Activated naive CD4-positive, alpha-beta T cell treated with anti-CD3 and anti-CD28 coated beads, Interleukin-2, amount 50 U/mL, for 72 hours (primary cell): ENCODE data around the gene ARID2. TPM values are rescaled to one million over a fixed set of nuclear protein-coding genes. Genes with fewer than 3 reads are reported as not detected.

Source experiments
- ATAC-seq, 2 donors: fragments of 150-1000 bp; cut with Tn5 transposase; 2 replicates each; pipeline ENCODE4 v1.10.0; 2021; ENCODE audit warnings: mild to moderate bottlenecking in 2 of 2, moderate library complexity in 2 of 2
- DNase-seq, 2 donors: peaks; one replicate each; pipeline ENCODE4 v3.0.0; 2021 to 2022; ENCODE audit warnings: low spot score in 2 of 2
- H3K27ac Mint-ChIP-seq, 2 donors: one replicate each; pipeline ENCODE4 v1.8.0; 2022; ENCODE audit warnings: mild to moderate bottlenecking in 2 of 2, mixed read lengths in 2 of 2
- H3K36me3 Mint-ChIP-seq, 2 donors: one replicate each; pipeline ENCODE4 v1.8.0; 2022; ENCODE audit warnings: mixed read lengths in 2 of 2
- H3K9me3 Mint-ChIP-seq, 2 donors: one replicate each; pipeline ENCODE4 v1.8.0; 2022; ENCODE audit warnings: mixed read lengths in 2 of 2
- total RNA-seq, 2 donors: library from RNA; stranded (reverse); gene quantifications; one replicate each; pipeline ENCODE4 v1.2.3, GENCODE V29; 2022

The ARID2 gene
- total RNA-seq, 2 donors from 2014 or later: 25.7 to 31.5 TPM

GRCh38 chr12:45775465-45775864, 46.0 kb downstream of the ARID2 start:
- H3K9me3 Mint-ChIP-seq: no peaks in the 10 kb centered on the region
- no peak overlapping the region for H3K27ac Mint-ChIP-seq
- no peak for ATAC-seq
- DNase-seq: no peak
- no peaks in the 10 kb centered on the region for H3K36me3 Mint-ChIP-seq

DNA sequence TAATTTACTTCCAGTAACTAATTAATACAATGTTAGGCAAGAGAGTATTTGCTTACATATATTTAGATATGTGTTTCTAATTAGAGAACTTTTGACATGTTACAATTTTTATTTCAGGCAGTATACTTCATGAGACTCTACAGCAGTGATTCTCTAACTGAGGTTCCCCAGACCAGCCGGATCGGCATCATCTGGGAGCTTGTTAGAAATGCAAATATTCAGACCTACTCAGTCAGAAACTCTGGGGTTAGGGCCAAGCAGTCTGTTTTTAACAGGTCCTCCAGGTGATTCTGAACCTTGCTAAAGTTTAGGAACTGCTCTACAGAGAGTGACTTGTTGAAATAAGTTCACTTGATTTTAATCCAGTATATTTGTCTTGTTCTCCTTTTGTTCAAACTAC, 46.5 kb downstream of the ARID2 start:
- ATAC-seq (no peak), DNase-seq (no peak)
- Mint-ChIP-seq H3K27ac (no peak overlapping the region), H3K36me3 (no peaks in the 10 kb centered on the region), H3K9me3 (no peaks in the 10 kb centered on the region)

DNA sequence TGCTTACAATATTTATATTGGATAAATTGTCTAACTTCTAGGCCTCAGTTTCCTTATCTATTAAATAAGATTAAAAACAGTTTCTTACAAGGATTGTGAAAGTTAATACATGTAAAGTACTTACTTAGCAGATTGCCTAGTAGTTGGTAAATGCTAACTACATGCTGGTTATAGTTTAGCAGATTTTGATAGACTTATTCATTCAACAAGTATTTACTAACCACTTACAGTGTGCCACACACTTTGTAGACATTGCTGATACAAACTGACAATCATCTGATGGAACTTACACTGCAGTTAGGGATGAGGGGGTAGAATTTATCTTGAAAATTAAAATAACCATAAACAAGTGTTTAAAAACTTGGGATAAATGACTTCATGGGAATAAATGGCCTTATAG, 50.4 kb downstream of the ARID2 start:
- no peak overlapping the region for H3K27ac Mint-ChIP-seq
- no peaks in the 10 kb centered on the region for H3K36me3 Mint-ChIP-seq
- ATAC-seq (no peak), DNase-seq (no peak)
- no peaks in the 10 kb centered on the region for H3K9me3 Mint-ChIP-seq

DNA sequence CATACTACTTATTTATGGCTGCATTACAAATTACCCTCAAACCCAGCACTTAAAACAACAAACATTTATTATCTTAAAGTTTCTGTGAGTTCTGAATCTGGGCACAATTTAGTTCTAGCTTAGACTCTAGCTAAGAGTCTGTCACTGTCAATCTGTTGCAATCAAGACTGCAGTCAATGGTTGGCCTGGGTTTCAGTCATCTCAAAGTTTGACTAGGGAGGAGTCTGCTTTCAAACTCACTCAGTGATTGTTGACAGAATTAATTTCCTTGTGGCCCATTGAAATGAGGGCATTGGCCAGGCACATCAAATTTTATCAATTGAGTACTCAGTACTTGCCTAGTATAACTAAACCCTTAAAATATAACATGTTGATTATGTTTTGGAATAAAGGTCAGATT, 51.6 kb downstream of the ARID2 start:
- Mint-ChIP-seq H3K36me3 (no peaks in the 10 kb centered on the region), H3K27ac (no peak overlapping the region), H3K9me3 (no peaks in the 10 kb centered on the region)
- no peak for ATAC-seq
- DNase-seq: no peak

- Mint-ChIP-seq H3K36me3 (no peaks in the 10 kb centered on the region), H3K27ac (no peak overlapping the region), H3K9me3 (no peaks in the 10 kb centered on the region)
- DNase-seq (no peak), ATAC-seq (no peak)
Measured at GRCh38 chr12:45785315-45785714, 55.8 kb downstream of the ARID2 start.

DNA sequence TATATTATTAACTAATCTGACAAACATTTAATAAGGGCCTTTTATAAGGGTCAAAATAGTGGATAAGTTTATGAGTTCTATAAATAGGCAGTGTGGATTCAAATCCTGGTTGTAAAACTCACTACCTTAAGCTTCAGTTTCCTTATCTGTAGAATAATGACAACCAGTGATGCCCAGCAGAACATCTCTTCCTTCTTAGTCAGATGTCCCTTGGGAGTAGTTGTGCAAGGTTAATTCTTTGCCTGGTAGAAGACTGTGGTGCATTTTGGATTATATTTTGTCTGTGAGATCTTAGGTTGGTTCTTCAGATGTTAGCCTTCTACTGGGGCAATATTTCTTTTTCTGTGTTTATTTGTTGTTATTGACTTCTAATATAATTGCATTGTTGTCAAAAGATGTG, 59.5 kb downstream of the ARID2 start:
- H3K27ac Mint-ChIP-seq: no peak overlapping the region
- no peaks in the 10 kb centered on the region for H3K9me3 Mint-ChIP-seq
- DNase-seq: no peak
- H3K36me3 Mint-ChIP-seq: no peaks in the 10 kb centered on the region
- ATAC-seq: no peak

GRCh38 chr12:45794422-45794821, 64.9 kb downstream of the ARID2 start:
- peaks cover 0 to 12% of the 10 kb centered on the region in 2 donors for H3K36me3 Mint-ChIP-seq

DNA sequence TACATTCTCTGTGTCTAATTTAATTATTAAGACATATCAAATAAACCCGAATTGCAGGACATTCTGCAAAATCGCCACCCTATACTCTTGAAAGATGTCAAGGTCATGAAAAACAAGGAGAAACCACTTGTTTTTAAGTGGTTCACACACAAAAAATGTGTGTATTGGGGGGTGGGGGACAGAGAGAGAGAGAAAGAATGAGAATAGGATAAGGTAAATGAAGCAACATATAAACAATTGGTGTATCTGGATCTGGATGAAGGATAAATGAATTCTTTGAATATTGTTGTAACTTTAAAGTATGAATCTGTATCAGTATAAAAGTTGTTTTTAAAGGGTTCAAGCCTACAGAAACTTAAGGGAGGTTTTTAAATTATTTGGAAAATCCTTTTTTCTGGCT, 72.1 kb downstream of the ARID2 start:
- H3K9me3 Mint-ChIP-seq: no peaks in the 10 kb centered on the region
- DNase-seq (no peak), ATAC-seq (no peak)
- H3K36me3 Mint-ChIP-seq: peaks cover 0 to 13% of the 10 kb centered on the region in 2 donors
- H3K27ac Mint-ChIP-seq: no peak overlapping the region

More at GRCh38 chr12:45794422-45794821, 64.9 kb downstream of the ARID2 start:
- Mint-ChIP-seq H3K27ac (no peak overlapping the region), H3K9me3 (no peaks in the 10 kb centered on the region)
- DNase-seq (no peak), ATAC-seq (no peak)

DNA sequence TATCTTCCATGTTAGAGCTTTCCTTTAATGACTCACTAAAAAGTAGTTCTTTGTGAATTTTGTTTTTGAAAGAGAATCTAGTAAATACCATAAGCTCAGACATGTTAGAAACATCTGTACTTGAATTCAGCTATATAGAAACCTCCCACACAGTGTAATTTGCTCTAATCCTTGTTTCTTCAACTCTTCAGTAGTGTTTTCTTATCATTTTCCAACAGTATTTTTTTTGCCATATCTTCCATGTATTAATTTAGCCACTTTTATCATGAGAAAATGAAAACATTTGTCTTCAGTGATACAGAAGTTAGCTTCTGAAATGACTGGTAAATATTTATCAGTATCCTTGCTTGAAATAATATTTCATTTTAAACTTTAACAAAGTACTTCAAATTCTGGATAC, 73.6 kb downstream of the ARID2 start:
- Mint-ChIP-seq H3K36me3 (peaks cover 0 to 13% of the 10 kb centered on the region in 2 donors), H3K27ac (peak overlapping the region in 1 of 2 donors; percentile 30)

DNA sequence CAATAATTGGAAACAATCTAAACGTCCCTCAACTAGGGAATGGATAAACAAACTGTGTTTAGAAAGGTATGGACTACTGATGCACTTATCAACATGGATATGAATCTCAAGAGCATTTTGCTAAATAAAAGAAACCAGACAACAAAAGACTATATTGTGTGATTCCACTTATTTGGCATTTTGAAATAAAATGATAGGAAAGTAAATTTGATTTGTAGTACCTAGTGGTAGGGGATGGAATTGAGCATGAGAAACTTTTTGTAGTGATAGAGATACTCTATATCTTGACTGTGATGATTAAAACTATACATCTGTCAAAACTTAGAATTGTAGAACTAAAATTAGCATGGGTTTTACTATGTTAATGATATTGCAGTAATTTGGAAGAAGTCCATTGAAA, 87.1 kb downstream of the ARID2 start:
- ATAC-seq (no peak), DNase-seq (no peak)
- Mint-ChIP-seq H3K27ac (no peak overlapping the region), H3K36me3 (peaks cover 0 to 9% of the 10 kb centered on the region in 2 donors), H3K9me3 (no peaks in the 10 kb centered on the region)

More for the DNA sequence above, 73.6 kb downstream of the ARID2 start:
- DNase-seq (no peak), ATAC-seq (no peak)
- H3K9me3 Mint-ChIP-seq: no peaks in the 10 kb centered on the region

DNA sequence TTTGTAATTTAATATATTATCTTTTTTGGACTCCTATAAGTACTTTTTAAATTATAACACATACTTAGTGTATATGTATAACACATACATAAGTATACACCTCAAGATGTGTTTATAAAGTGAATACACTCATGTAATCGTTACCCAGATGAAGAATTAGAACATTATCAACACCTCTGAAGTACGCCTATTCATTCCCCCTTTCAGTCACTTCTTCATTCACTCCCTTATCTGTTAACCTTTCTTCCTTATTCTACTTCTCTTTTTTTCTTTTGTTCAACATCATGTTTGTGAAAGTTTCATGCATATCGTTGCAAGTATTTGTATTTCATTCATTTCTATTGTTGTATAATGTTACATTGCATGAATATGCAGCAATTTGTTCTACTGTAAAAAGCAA, 98.5 kb downstream of the ARID2 start:
- H3K27ac Mint-ChIP-seq: no peak overlapping the region
- DNase-seq (no peak), ATAC-seq (no peak)
- H3K9me3 Mint-ChIP-seq: peaks cover 0 to 4% of the 10 kb centered on the region in 2 donors
- H3K36me3 Mint-ChIP-seq: peaks cover 13 to 29% of the 10 kb centered on the region in 2 donors

DNA sequence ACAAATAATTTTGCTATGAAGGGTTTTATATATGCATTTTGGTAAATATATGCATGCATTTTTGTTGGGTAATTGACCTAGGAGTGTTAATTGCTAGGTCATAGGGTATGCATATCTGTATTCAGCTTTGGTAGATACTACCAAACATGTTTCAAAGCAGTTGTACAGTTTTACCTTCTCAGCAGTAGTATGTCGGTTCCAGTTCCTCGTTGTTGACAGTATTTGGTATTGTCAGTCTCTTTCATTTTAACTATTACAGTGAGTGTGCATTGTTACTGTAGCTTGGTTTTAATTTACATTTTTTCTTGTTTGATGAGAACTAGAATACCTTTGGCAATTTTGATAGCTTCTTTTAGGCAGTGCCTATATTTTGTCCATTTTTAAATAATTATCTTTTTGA, 98.9 kb downstream of the ARID2 start:
- peaks cover 9 to 25% of the 10 kb centered on the region in 2 donors for H3K36me3 Mint-ChIP-seq

GRCh38 chr12:45831590-45831989, 102.1 kb downstream of the ARID2 start:
- H3K27ac Mint-ChIP-seq: no peak overlapping the region
- ATAC-seq: no peak
- H3K36me3 Mint-ChIP-seq: peaks cover 4 to 20% of the 10 kb centered on the region in 2 donors
- no peak for DNase-seq
- H3K9me3 Mint-ChIP-seq: peaks cover 0 to 4% of the 10 kb centered on the region in 2 donors

More for the DNA sequence above, 98.9 kb downstream of the ARID2 start:
- ATAC-seq (no peak), DNase-seq (no peak)
- Mint-ChIP-seq H3K9me3 (peaks cover 0 to 4% of the 10 kb centered on the region in 2 donors), H3K27ac (no peak overlapping the region)

GRCh38 chr12:45833401-45833800, 103.9 kb downstream of the ARID2 start:
- ATAC-seq (no peak), DNase-seq (no peak)
- Mint-ChIP-seq H3K36me3 (peaks cover 4 to 20% of the 10 kb centered on the region in 2 donors), H3K9me3 (peaks cover 0 to 4% of the 10 kb centered on the region in 2 donors), H3K27ac (no peak overlapping the region)

- peaks cover 0 to 4% of the 10 kb centered on the region in 2 donors for H3K9me3 Mint-ChIP-seq
- ATAC-seq (no peak), DNase-seq (no peak)
- H3K27ac Mint-ChIP-seq: no peak overlapping the region
- peaks cover 4 to 20% of the 10 kb centered on the region in 2 donors for H3K36me3 Mint-ChIP-seq
Measured at GRCh38 chr12:45834809-45835208, 105.3 kb downstream of the ARID2 start.

DNA sequence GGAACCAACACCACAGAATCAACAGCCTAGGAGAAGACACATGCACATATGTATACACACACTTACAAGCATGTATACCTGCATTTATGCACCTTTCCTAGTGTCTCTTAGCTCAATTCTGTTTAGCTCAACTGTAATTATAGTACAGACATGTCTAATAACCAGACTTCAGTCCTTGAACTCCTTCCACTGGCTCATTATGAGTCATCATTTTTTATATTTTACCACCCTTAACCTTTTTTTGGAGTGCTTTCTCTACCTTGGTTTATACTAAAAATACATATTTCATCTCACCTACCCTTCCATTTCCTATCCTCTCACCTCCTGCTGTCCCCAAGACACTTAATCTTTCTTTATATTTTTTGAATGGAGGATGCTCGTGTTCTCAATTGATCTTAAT, 110.4 kb downstream of the ARID2 start:
- no peak for DNase-seq
- no peaks in the 10 kb centered on the region for H3K9me3 Mint-ChIP-seq
- ATAC-seq: no peak
- H3K27ac Mint-ChIP-seq: no peak overlapping the region
- H3K36me3 Mint-ChIP-seq: peaks cover 8 to 11% of the 10 kb centered on the region in 2 donors

DNA sequence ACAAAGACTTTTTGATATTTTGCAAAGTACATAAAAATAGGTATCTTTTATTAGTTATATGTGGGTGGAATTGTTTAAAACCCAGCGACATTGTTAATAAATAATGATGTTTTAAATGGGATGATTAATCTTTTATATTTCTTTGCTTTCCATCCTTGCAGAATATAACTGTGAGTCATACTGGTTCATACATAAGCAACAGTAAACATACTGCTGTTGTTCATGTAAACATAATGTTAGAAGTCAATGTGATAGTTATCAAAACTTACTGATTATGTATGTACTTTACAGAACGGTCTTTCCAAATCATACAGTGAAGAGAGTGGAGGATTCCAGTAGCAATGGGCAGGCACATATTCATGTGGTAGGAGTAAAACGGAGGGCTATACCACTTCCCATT, 119.8 kb downstream of the ARID2 start:
- DNase-seq (no peak), ATAC-seq (no peak)
- H3K27ac Mint-ChIP-seq: no peak overlapping the region
- peaks cover 29% of the 10 kb centered on the region in 2 donors for H3K36me3 Mint-ChIP-seq
- H3K9me3 Mint-ChIP-seq: no peaks in the 10 kb centered on the region

GRCh38 chr12:45850302-45850701, 120.8 kb downstream of the ARID2 start:
- peaks cover 29% of the 10 kb centered on the region in 2 donors for H3K36me3 Mint-ChIP-seq
- H3K27ac Mint-ChIP-seq: no peak overlapping the region
- no peak for ATAC-seq
- H3K9me3 Mint-ChIP-seq: no peaks in the 10 kb centered on the region
- no peak for DNase-seq

DNA sequence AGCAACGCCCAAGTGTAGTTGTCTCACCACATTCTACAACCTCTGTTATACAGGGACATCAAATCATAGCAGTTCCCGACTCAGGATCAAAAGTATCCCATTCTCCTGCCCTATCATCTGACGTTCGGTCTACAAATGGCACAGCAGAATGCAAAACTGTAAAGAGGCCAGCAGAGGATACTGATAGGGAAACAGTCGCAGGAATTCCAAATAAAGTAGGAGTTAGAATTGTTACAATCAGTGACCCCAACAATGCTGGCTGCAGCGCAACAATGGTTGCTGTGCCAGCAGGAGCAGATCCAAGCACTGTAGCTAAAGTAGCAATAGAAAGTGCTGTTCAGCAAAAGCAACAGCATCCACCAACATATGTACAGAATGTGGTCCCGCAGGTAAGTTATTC, 123.0 kb downstream of the ARID2 start:
- ATAC-seq (no peak), DNase-seq (no peak)
- peaks cover 29% of the 10 kb centered on the region in 2 donors for H3K36me3 Mint-ChIP-seq
- H3K27ac Mint-ChIP-seq: no peak overlapping the region
- no peaks in the 10 kb centered on the region for H3K9me3 Mint-ChIP-seq
